Kidney (tissue), 14 donors: ENCODE data around the gene DENND4A. TPM values are rescaled to one million over a fixed set of nuclear protein-coding genes. Genes with fewer than 3 reads are reported as not detected.

ENCODE experiments used
- DNase-seq, 5 donors: peaks; one replicate each; pipeline ENCODE4 v3.0.0-alpha.2; 2013 to 2020
- FAIRE-seq: peaks from 2 replicates; lab custom pipeline; 2012; peaks lifted over from hg19 to GRCh38; lab: Jason Lieb, UNC
- H3K27ac ChIP-seq, 2 donors: one replicate each; pipeline ENCODE4 v1.7.0; 2013; ENCODE audit warnings: low read depth in 2 of 2, low read length in 2 of 2, inconsistent platforms in 1 of 2
- H3K27me3 ChIP-seq: one replicate; pipeline ENCODE4 v1.7.1; 2013; ENCODE audit warnings: low read length, inconsistent platforms; ENCODE audit not compliant: control insufficient read depth, insufficient read depth
- H3K36me3 ChIP-seq, 3 donors: one replicate each; pipeline versions ENCODE4 v1.7.0 to v1.7.1; 2013; ENCODE audit warnings: low read length in 3 of 3, control low read depth in 1 of 3, inconsistent platforms in 1 of 3; ENCODE audit not compliant: insufficient read depth in 3 of 3, control insufficient read depth in 2 of 3
- H3K4me1 ChIP-seq, 3 donors: one replicate each; pipeline versions ENCODE4 v1.7.0 to v1.7.1; 2013; ENCODE audit warnings: low read length in 3 of 3, inconsistent platforms in 1 of 3, low read depth in 1 of 3; ENCODE audit not compliant: control insufficient read depth in 2 of 3, insufficient read depth in 2 of 3
- H3K4me3 ChIP-seq, 3 donors: one replicate each; pipeline versions ENCODE4 v1.7.0 to v1.8.1; 2013; ENCODE audit warnings: low read length in 3 of 3, control low read depth in 1 of 3, inconsistent platforms in 1 of 3
- H3K9ac ChIP-seq, 3 donors: one replicate each; pipeline versions ENCODE4 v1.7.0 to v1.7.1; 2013; ENCODE audit warnings: low read length in 3 of 3, control low read depth in 1 of 3, inconsistent platforms in 1 of 3
- H3K9me3 ChIP-seq, 3 donors: one replicate each; pipeline versions ENCODE4 v1.7.0 to v1.7.1; 2013; ENCODE audit warnings: low read length in 3 of 3, control low read depth in 1 of 3, inconsistent platforms in 1 of 3; ENCODE audit not compliant: control insufficient read depth in 2 of 3, insufficient read depth in 1 of 3
- CTCF ChIP-seq: IDR thresholded peaks from 3 replicates; pipeline ENCODE4 v1.5.1; 2012; ENCODE audit warnings: mild to moderate bottlenecking, moderate library complexity, borderline replicate concordance; ENCODE audit not compliant: insufficient read depth; ENCODE audit errors: extremely low read depth
- intact Hi-C: fragments of 100-400 bp; cut with DNase I; formaldehyde crosslinking; loops from one replicate; pipeline ENCODE4 v1.11.1; 2022
- polyA plus RNA-seq: library from polyadenylated mRNA; stranded (reverse); fragments of 350-450 nt; fragmentation: Illumina TruSeq; extraction: RNeasy Lipid Tissue Mini Kit (QIAGEN cat#74804); gene quantifications from one replicate; pipeline ENCODE4 v1.2.3, GENCODE V29; 2014; ENCODE audit warnings: low read depth, low replicate concordance; ENCODE audit not compliant: insufficient read depth
- total RNA-seq: library from RNA; stranded (reverse); fragmentation: NEBNext Ultra II Directional; extraction: Animal tissue kit (Norgen Biotek cat#: 25700); gene quantifications from one replicate; pipeline ENCODE4 v1.2.1, GENCODE V29; 2021
- donor health status: control.
- donor health status: control.
- donor health status: control.
- donor health status: control.
- donor health status: control.
- donor health status: DM: yes; HTN: yes; CAD: no.
- donor health status: Normal renal cell carcinoma (clear cell type).

Gene DENND4A
- total and polyA plus RNA-seq, 2 donors from 2014 or later, result 8.6 to 35.9 TPM

- H3K9ac ChIP-seq, result no peak overlapping the region
- H3K4me3 ChIP-seq, result no peak overlapping the region
- DNase-seq (no peak), FAIRE-seq (no peak)
- no peaks in the 10 kb centered on the region for H3K27me3 ChIP-seq
- TF ChIP-seq CTCF, result no peak
- no peaks in the 10 kb centered on the region for H3K36me3 ChIP-seq
- no peak overlapping the region for H3K27ac ChIP-seq
- no peaks in the 10 kb centered on the region for H3K4me1 ChIP-seq
- no peaks in the 10 kb centered on the region for H3K9me3 ChIP-seq
- intact Hi-C loops, result no loop called here
Observed at GRCh38 chr15:65762399-65762798, 29.7 kb downstream of the DENND4A start.

DNA sequence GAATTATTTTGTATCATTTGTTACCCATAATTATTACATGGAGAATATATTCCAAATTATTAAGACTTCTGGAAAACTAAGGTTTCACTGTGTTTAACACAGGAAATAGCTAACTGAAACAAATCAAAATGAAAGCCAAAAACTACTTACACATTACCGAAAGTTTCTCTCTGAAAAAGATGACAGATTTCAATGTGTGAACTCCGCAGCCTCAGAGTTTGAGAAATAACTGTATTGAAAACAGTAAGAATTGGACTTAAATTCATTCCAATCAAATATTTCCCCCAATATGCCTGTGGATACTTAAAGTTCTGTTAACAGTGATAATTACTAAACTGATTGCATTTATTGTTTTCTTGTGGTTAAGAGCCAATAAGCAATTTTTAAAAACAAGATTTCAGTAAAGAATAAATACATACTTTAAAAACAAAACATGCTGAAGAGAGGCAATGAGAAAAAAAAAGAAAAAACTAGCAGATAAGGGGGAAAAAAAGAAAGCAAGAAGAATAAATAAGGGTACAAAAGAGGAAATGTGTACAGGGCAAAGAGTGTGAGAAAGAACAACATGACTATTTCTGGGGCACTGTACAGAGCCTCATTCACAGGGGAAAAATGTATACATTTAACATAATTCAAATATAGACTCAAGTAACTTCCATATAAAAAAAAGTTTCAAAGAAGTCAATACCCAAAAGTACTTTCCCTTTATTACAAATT lies 30.7 kb downstream of the DENND4A start:
- no peaks in the 10 kb centered on the region for H3K27me3 ChIP-seq
- no peak overlapping the region for H3K4me3 ChIP-seq
- FAIRE-seq, result no peak
- intact Hi-C loops, result no loop called here
- TF ChIP-seq CTCF, result no peak
- no peaks in the 10 kb centered on the region for H3K36me3 ChIP-seq
- no peaks in the 10 kb centered on the region for H3K4me1 ChIP-seq
- H3K27ac ChIP-seq, result no peak overlapping the region
- H3K9me3 ChIP-seq, result no peaks in the 10 kb centered on the region
- no peak for DNase-seq
- H3K9ac ChIP-seq, result no peak overlapping the region

- TF ChIP-seq CTCF, result no peak
- no peak for FAIRE-seq
Observed at GRCh38 chr15:65759441-65759840, 32.7 kb downstream of the DENND4A start.

DNA sequence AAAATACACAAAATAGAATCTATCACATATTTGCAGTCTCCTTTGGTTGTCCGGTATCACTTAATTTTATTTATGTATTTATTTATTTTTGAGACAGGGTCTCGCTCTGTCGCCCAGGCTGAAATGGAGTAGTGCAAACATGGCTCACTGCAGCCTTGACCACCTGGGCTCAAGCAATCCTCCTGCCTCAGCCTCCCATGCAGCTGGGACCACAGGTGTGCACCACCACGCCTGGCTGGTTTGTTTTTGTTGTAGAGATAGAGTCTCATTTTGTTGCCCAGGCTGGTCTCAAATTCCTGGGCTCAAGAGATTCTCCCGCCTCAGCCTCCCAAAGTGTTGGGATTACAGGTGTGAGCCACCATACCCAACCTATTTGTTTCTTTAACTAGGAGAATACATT lies 33.9 kb downstream of the DENND4A start:
- TF ChIP-seq CTCF, result no peak
- H3K4me3 ChIP-seq, result no peak overlapping the region
- H3K9ac ChIP-seq, result no peak overlapping the region
- H3K9me3 ChIP-seq, result no peaks in the 10 kb centered on the region
- no peaks in the 10 kb centered on the region for H3K4me1 ChIP-seq
- no peaks in the 10 kb centered on the region for H3K36me3 ChIP-seq
- intact Hi-C loops, result no loop called here
- no peak for FAIRE-seq
- no peak for DNase-seq
- H3K27me3 ChIP-seq, result no peaks in the 10 kb centered on the region
- H3K27ac ChIP-seq, result no peak overlapping the region

More at GRCh38 chr15:65759441-65759840, 32.7 kb downstream of the DENND4A start:
- intact Hi-C loops, result no loop called here
- DNase-seq, result no peak
- Histone ChIP-seq H3K27me3 (no peaks in the 10 kb centered on the region), H3K4me3 (no peak overlapping the region), H3K36me3 (no peaks in the 10 kb centered on the region), H3K27ac (no peak overlapping the region), H3K9ac (no peak overlapping the region), H3K4me1 (no peaks in the 10 kb centered on the region), H3K9me3 (no peaks in the 10 kb centered on the region)
